Body of pancreas (tissue), 4 donors: ENCODE measurements around the gene NRL. TPM values are rescaled to one million over a fixed set of nuclear protein-coding genes. Genes with fewer than 3 reads are reported as not detected.
A peak's percentile ranks its signal among the peaks of the same experiment; 100 is the strongest.

Source experiments
- ATAC-seq: fragments of 150-250 bp; one replicate; pipeline ENCODE4 v1.9.1; 2016
- DNase-seq, 4 donors: peaks; one replicate each; pipeline ENCODE4 v3.0.0-alpha.2; 2019
- H3K27ac ChIP-seq, 4 donors: fragments of 200-600 bp; sonication (generic); 1 replicate in 3 of 4; 2 replicates in 1 of 4; pipeline versions ENCODE4 v1.5.1 to v1.6.1; 2016 to 2019; ENCODE audit warnings: mild to moderate bottlenecking in 1 of 4, mixed read lengths in 1 of 4, moderate library complexity in 1 of 4
- H3K27me3 ChIP-seq, 2 donors: fragments of 200-600 bp; sonication (generic); one replicate each; pipeline ENCODE4 v1.6.0; 2016; ENCODE audit warnings: mild to moderate bottlenecking in 1 of 2
- H3K36me3 ChIP-seq, 2 donors: fragments of 200-600 bp; sonication (generic); replicated peaks in 1 of 2; 2 replicates each; pipeline ENCODE4 v1.5.1; 2016; ENCODE audit warnings: low read depth in 2 of 2; ENCODE audit not compliant: insufficient read depth in 1 of 2
- H3K4me1 ChIP-seq: fragments of 200-600 bp; sonication (generic); one replicate; pipeline ENCODE4 v1.6.0; 2016
- H3K4me3 ChIP-seq, 2 donors: fragments of 200-600 bp; sonication (generic); 1 replicate in 1 of 2; 2 replicates in 1 of 2; pipeline ENCODE4 v1.5.1; 2016 to 2019
- H3K9me3 ChIP-seq, 3 donors: fragments of 200-600 bp; sonication (generic); 1 replicate in 2 of 3; 2 replicates in 1 of 3; pipeline ENCODE4 v1.5.1; 2016
- CTCF ChIP-seq, 7 experiments: fragments of 450-650 bp in 4 of 7; fragments of 200-600 bp in 3 of 7; sonication (generic) in 3 of 7; IDR thresholded peaks; one replicate each; pipeline ENCODE4 v1.5.1; 2016 to 2019; ENCODE audit warnings: antibody characterized with exemption in 7 of 7
- POLR2A ChIP-seq, 3 donors: fragments of 450-650 bp; IDR thresholded peaks; one replicate each; pipeline ENCODE4 v1.6.1; 2016; ENCODE audit warnings: antibody characterized with exemption in 3 of 3, mild to moderate bottlenecking in 2 of 3
- WGBS, 2 donors: methylation state at CpG; one replicate each; pipeline ENCODE4 v1.1.5; 2017; 5-methylcytosine and 5-hydroxymethylcytosine counted together
- intact Hi-C: fragments of 100-400 bp; cut with DNase I; formaldehyde crosslinking; loops from one replicate; pipeline ENCODE4 v1.15.1; 2023
- total RNA-seq, 2 donors: library from RNA; depleted of rRNA; stranded (reverse); fragments of >200 nt; gene quantifications; one replicate each; pipeline ENCODE4 v1.1.0, GENCODE V29; 2016

NRL gene
- total RNA-seq, 2 donors from 2014 or later: 2.1 to 2.6 TPM

- 96 to 100% methylated on average over 2 of the region's 2 CpGs for WGBS, 2 donors
Observed at GRCh38 chr14:24132976-24133375, 18.2 kb upstream of the NRL start.

GRCh38 chr14:24132061-24132685 lies 17.4 kb upstream of the NRL start:
- no peaks in the 10 kb centered on the region for H3K36me3 ChIP-seq
- TF ChIP-seq POLR2A (IDR thresholded peaks at IDR 0.05) (peak; percentile 53 to 61 (median 58)), CTCF (IDR thresholded peaks at IDR 0.05) (no peak)
- peak; percentile 76 to 90 (median 85) for DNase-seq
- 27 to 49% methylated on average over 13 to 24 of the region's 24 CpGs for WGBS, 2 donors
- H3K27me3 ChIP-seq: no peaks in the 10 kb centered on the region
- H3K4me3 ChIP-seq: no peak overlapping the region
- ATAC-seq: peak; percentile 18
- H3K9me3 ChIP-seq: no peaks in the 10 kb centered on the region
- peaks cover 46% of the 10 kb centered on the region for H3K4me1 ChIP-seq
- H3K27ac ChIP-seq: peak overlapping the region; percentile 85 to 96 (median 92)
- intact Hi-C loops: no loop called here

More at GRCh38 chr14:24132976-24133375, 18.2 kb upstream of the NRL start:
- no peak for ATAC-seq
- Histone ChIP-seq H3K9me3 (no peaks in the 10 kb centered on the region), H3K4me1 (peaks cover 52% of the 10 kb centered on the region), H3K27ac (peak overlapping the region in 3 of 4 donors; percentile 85 to 96 (median 93)), H3K36me3 (peaks cover 0 to 3% of the 10 kb centered on the region in 2 donors), H3K27me3 (no peaks in the 10 kb centered on the region), H3K4me3 (no peak overlapping the region)
- TF ChIP-seq CTCF (IDR thresholded peaks at IDR 0.05): no peak
- no peak for TF ChIP-seq POLR2A (IDR thresholded peaks at IDR 0.05)
- DNase-seq: no peak
- intact Hi-C loops: no loop called here

- H3K27ac ChIP-seq: peak overlapping the region; percentile 85 to 96 (median 92)
- WGBS, 2 donors: 45 to 53% methylated on average over 8 to 12 of the region's 15 CpGs
- H3K4me3 ChIP-seq: no peak overlapping the region
- intact Hi-C loops: no loop called here
- no peaks in the 10 kb centered on the region for H3K27me3 ChIP-seq
- no peaks in the 10 kb centered on the region for H3K36me3 ChIP-seq
- peaks cover 39% of the 10 kb centered on the region for H3K4me1 ChIP-seq
- no peaks in the 10 kb centered on the region for H3K9me3 ChIP-seq
- TF ChIP-seq POLR2A (IDR thresholded peaks at IDR 0.05) (no peak), CTCF (IDR thresholded peaks at IDR 0.05) (no peak)
- ATAC-seq (no peak), DNase-seq (no peak)
Observed at GRCh38 chr14:24131549-24131966, 16.8 kb upstream of the NRL start.

GRCh38 chr14:24130717-24131548 lies 16.2 kb upstream of the NRL start:
- TF ChIP-seq POLR2A (IDR thresholded peaks at IDR 0.05) (peak in 2 of 3 donors; percentile 40 to 59), CTCF (IDR thresholded peaks at IDR 0.05) (no peak)
- peaks cover 37% of the 10 kb centered on the region for H3K4me1 ChIP-seq
- intact Hi-C loops: no loop called here
- no peak overlapping the region for H3K4me3 ChIP-seq
- peak overlapping the region; percentile 85 to 96 (median 92) for H3K27ac ChIP-seq
- ATAC-seq: peak; percentile 57
- no peaks in the 10 kb centered on the region for H3K9me3 ChIP-seq
- peak; percentile 78 to 93 (median 90) for DNase-seq
- H3K36me3 ChIP-seq: no peaks in the 10 kb centered on the region
- H3K27me3 ChIP-seq: no peaks in the 10 kb centered on the region
- 6 to 25% methylated on average over 5 to 7 of the region's 7 CpGs for WGBS, 2 donors
